Measurements from ENCODE around the gene ARMC10. TPM values are rescaled to one million over a fixed set of nuclear protein-coding genes. Genes with fewer than 3 reads are reported as not detected.
A peak's percentile ranks its signal among the peaks of the same experiment; 100 is the strongest.
"Not testable (repeated sequence)": the region's sequence is repeated elsewhere in the genome, so short reads cannot be mapped to it uniquely, and the experiment has no call there.

ARMC10 gene
- 10 to 100 TPM; 26.0 to 28.7 TPM for total RNA-seq

DNA sequence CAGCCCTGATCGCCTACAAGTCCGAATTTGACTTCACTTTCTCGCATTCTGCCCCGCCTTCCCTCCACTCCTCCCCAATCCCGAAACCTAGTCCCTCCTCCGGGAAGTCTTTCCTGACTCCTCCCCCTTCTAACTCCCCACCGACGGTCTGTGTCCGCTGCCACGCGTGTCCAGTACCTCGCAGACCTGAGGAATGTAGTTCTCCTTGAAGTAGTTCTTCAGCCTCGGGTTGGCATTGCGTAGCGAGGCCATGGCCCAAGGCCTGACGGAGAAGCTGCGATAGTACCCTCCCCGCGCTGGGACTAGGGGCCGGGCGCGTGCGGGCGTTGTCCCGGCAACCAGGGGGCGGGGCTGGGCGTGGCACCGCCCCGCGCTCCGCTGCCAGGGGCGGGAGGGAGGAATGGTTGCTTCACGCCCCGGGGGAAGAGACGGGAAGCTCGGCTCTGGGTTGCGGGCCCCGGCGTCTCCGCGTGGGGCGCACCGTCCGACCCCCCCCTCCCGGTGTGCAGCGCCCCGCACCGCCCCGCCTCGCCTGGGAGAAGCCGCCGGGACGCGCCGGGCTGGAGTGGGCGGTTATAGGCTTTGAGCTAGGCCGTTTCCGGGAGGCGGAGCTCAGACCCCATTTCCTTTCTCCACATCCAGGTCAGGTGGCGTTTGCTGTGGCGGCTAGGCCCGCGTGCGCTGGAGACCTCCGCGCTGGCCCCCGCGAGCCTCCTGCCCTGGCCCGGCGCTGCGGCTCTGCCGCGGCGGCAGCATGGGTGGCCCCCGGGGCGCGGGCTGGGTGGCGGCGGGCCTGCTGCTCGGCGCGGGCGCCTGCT lies at the start of gene ARMC10, which contains the start of gene FBXL13:
TSS of gene ARMC10 (plus strand) at position 622 of the 818 bp plus-strand sequence. CDS start at position 755, 133 bp downstream.
TSS of gene FBXL13 (minus strand) at position 278 of the 818 bp plus-strand sequence.
- ATAC-seq: peak; percentile 90
- Mint-ChIP-seq H3K36me3 (peaks cover 8% of the 10 kb centered on the region), H3K4me3 (peak within 1 kb of the TSS; percentile 92), H3K9me3 (ENCODE audit: low read depth) (no peaks in the 10 kb centered on the region), H3K4me1 (peaks cover 33% of the 10 kb centered on the region), H3K27ac (peak within 1 kb of the TSS; percentile 91), H3K27me3 (no peaks in the 10 kb centered on the region)
- CTCF ChIA-PET: interaction anchor here (0.9 to 3.7 kb wide), 10 partner anchors 9 to 1604 kb away, joined by 3 to 19 read pairs (median 4); partner anchors contain the start of genes FAM185A and NAPEPLD
- peak; percentile 92 for DNase-seq

- Mint-ChIP-seq H3K9me3 (ENCODE audit: low read depth) (peaks cover 5% of the 10 kb centered on the region), H3K4me3 (no peak overlapping the region), H3K27me3 (no peaks in the 10 kb centered on the region), H3K27ac (no peak overlapping the region), H3K4me1 (no peaks in the 10 kb centered on the region), H3K36me3 (no peaks in the 10 kb centered on the region)
- CTCF ChIA-PET: no interaction called here
- DNase-seq (no peak), ATAC-seq (no peak)
Observed at GRCh38 chr7:103025341-103025740, 49.6 kb upstream of the ARMC10 start.

DNA sequence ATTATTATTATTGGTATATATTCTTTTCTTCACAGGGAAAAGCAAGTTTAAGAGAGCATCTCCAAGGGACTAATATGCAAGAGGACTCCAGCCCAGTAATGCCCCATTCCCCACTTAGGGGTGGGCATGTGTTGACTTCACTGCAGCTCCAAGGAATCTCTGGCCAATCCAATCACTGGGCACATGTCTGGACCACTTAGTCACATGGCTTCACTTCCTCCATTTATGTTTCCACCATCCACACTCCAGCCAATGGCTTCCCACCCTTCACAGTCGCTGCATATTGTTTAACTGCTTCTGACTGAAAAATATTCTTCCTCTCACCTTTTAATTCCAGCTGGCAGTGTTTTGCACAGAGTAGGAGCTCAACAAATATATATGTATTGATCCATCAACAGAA lies 43.9 kb upstream of the ARMC10 start:
- Mint-ChIP-seq H3K4me1 (no peaks in the 10 kb centered on the region), H3K27me3 (peaks cover 3% of the 10 kb centered on the region), H3K27ac (no peak overlapping the region), H3K9me3 (ENCODE audit: low read depth) (no peaks in the 10 kb centered on the region), H3K36me3 (no peaks in the 10 kb centered on the region), H3K4me3 (no peak overlapping the region)
- DNase-seq (no peak), ATAC-seq (no peak)
- CTCF ChIA-PET: interaction anchor here (0.5 kb wide), 1 partner anchor 31 kb away, joined by 4 read pairs; no protein-coding TSS in a partner anchor

DNA sequence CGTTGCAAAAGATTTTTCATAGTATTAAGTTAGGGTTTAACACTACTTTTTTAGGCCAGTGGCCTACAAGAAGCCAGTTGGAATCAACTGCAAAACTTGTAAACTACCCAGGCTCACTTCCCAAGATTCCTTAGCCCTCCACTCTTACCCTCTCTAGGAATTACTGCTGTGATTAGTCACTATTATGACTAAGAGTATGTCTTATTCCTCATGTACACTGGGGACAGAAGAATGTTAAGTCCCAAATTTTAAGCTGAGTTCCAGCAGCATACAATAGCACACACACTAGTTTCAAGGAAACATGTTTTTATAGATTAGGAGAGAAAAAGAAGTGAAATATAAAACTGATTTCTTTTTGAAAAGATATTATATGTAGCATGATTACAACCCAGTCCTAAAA lies 43.2 kb upstream of the ARMC10 start:
- H3K4me3 Mint-ChIP-seq: no peak overlapping the region
- H3K9me3 Mint-ChIP-seq (ENCODE audit: low read depth): no peaks in the 10 kb centered on the region
- peaks cover 3% of the 10 kb centered on the region for H3K27me3 Mint-ChIP-seq
- H3K36me3 Mint-ChIP-seq: no peaks in the 10 kb centered on the region
- H3K4me1 Mint-ChIP-seq: no peaks in the 10 kb centered on the region
- no peak for DNase-seq
- CTCF ChIA-PET: no interaction called here
- ATAC-seq: no peak
- no peak overlapping the region for H3K27ac Mint-ChIP-seq

DNA sequence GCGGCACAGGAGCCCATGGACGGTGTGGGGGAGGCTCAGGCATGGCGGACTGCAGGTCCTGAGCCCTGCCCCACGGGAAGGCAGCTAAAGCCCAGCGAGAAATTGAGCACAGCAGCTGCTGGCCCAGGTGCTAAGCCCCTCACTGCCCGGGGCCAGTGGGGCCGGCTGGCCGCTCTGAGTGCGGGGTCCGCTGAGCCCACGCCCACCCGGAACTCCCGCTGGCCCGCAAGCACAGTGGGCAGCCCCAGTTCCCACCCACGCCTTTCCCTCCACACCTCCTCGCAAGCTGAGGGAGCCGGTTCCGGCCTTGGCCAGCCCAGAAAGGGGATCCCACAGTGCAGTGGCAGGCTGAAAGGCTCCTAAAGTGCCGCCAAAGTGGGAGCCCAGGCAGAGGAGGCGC lies 40.6 kb upstream of the ARMC10 start:
- H3K27me3 Mint-ChIP-seq; H3K9me3 Mint-ChIP-seq (ENCODE audit: low read depth); DNase-seq; H3K4me3 Mint-ChIP-seq; ATAC-seq; H3K27ac Mint-ChIP-seq; H3K36me3 Mint-ChIP-seq; H3K4me1 Mint-ChIP-seq: not testable (repeated sequence)
- CTCF ChIA-PET: interaction anchor here (0.6 kb wide), 1 partner anchor 482 kb away, joined by 3 read pairs; no protein-coding TSS in a partner anchor

DNA sequence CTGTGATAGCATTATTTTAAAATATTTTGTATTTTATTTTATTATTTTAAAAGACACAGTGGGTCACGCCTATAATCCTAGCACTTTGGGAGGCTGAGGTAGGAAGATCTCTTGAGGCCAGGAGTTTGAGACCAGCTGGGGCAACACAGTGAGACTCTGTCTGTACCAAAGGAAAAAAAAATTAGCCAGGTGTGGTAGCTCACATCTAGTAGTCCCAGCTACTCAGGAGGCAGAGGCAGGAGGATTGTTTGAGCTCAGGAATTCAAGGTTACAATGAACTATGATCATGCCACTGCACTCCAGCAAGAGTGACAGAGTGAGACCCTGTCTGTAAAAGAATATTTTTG lies 37.5 kb upstream of the ARMC10 start:
- H3K36me3 Mint-ChIP-seq: no peaks in the 10 kb centered on the region
- no peak overlapping the region for H3K27ac Mint-ChIP-seq
- H3K4me3 Mint-ChIP-seq: no peak overlapping the region
- H3K27me3 Mint-ChIP-seq: peaks cover 4% of the 10 kb centered on the region
- no peaks in the 10 kb centered on the region for H3K9me3 Mint-ChIP-seq (ENCODE audit: low read depth)
- CTCF ChIA-PET: interaction anchor here (1.8 kb wide), 1 partner anchor 25 kb away, joined by 4 read pairs; no protein-coding TSS in a partner anchor
- ATAC-seq (no peak), DNase-seq (no peak)
- H3K4me1 Mint-ChIP-seq: no peaks in the 10 kb centered on the region

GRCh38 chr7:103037823-103038739 lies 36.9 kb upstream of the ARMC10 start:
- not testable (repeated sequence) for H3K36me3 Mint-ChIP-seq; H3K9me3 Mint-ChIP-seq (ENCODE audit: low read depth); H3K4me3 Mint-ChIP-seq; DNase-seq; H3K27me3 Mint-ChIP-seq; ATAC-seq; H3K4me1 Mint-ChIP-seq; H3K27ac Mint-ChIP-seq
- CTCF ChIA-PET: interaction anchor here (1.8 kb wide), 1 partner anchor 24 kb away, joined by 4 read pairs; no protein-coding TSS in a partner anchor

- H3K36me3 Mint-ChIP-seq; H3K9me3 Mint-ChIP-seq (ENCODE audit: low read depth); CTCF ChIA-PET; H3K4me3 Mint-ChIP-seq; H3K27ac Mint-ChIP-seq; ATAC-seq; H3K4me1 Mint-ChIP-seq; H3K27me3 Mint-ChIP-seq; DNase-seq: not testable (repeated sequence)
Observed at GRCh38 chr7:103041815-103042214, 33.1 kb upstream of the ARMC10 start.

DNA sequence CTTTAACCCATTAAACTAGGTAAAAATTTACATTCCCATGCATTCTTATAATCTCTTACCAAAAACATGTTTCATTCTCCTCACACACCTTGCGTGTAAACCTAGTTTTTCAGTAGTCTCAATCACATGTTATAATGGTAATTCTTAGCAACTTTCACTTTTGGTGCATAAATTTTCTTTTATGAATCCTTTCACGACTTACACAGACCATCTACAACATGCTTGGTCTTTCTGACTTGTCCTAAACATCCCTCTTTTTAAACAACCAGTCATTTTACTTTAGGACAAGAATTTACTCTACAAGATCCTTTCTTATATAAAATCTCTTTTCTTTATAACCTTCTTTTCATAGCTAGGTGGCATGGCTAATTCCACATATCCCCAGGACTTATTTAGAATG lies 26.1 kb upstream of the ARMC10 start:
- no peak overlapping the region for H3K27ac Mint-ChIP-seq

GRCh38 chr7:103051519-103051918 lies 23.4 kb upstream of the ARMC10 start:
- no peak for DNase-seq
- Mint-ChIP-seq H3K4me3 (no peak overlapping the region), H3K27me3 (no peaks in the 10 kb centered on the region), H3K27ac (no peak overlapping the region), H3K4me1 (no peaks in the 10 kb centered on the region), H3K9me3 (ENCODE audit: low read depth) (peaks cover 9% of the 10 kb centered on the region), H3K36me3 (peaks cover 2% of the 10 kb centered on the region)
- no peak for ATAC-seq
- CTCF ChIA-PET: no interaction called here

More for the DNA sequence above, 26.1 kb upstream of the ARMC10 start:
- DNase-seq: no peak
- Mint-ChIP-seq H3K36me3 (peaks cover 2% of the 10 kb centered on the region), H3K4me3 (no peak overlapping the region), H3K9me3 (ENCODE audit: low read depth) (peaks cover 9% of the 10 kb centered on the region), H3K27me3 (no peaks in the 10 kb centered on the region), H3K4me1 (no peaks in the 10 kb centered on the region)
- no peak for ATAC-seq
- CTCF ChIA-PET: no interaction called here

GRCh38 chr7:103056006-103056405 lies 18.9 kb upstream of the ARMC10 start:
- H3K9me3 Mint-ChIP-seq (ENCODE audit: low read depth); DNase-seq: not testable (repeated sequence)

DNA sequence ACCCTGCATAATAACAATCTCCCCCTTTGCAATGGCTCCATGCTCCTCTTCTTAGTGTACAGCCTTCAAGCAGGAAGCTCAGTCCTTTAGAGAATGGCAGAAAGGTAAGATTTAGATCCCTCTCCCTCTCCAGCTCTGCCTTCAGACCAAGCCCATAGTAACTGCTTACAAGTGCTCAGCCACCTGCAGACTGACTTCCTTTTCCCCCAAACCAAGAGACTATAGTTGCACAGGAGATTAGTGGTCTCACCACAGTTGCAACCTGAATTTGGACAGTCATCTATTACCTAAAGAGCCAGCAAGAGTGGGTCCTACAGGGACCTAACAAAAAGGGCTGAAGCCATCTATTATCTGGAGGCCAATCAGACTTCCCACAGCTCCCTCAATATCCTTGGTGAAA lies 16.8 kb upstream of the ARMC10 start:
- no peak overlapping the region for H3K27ac Mint-ChIP-seq
- DNase-seq (no peak), ATAC-seq (no peak)
- H3K27me3 Mint-ChIP-seq: no peaks in the 10 kb centered on the region
- no peaks in the 10 kb centered on the region for H3K36me3 Mint-ChIP-seq
- CTCF ChIA-PET: no interaction called here
- no peak overlapping the region for H3K4me3 Mint-ChIP-seq
- peaks cover 2% of the 10 kb centered on the region for H3K4me1 Mint-ChIP-seq
- H3K9me3 Mint-ChIP-seq (ENCODE audit: low read depth): no peaks in the 10 kb centered on the region

More at GRCh38 chr7:103056006-103056405, 18.9 kb upstream of the ARMC10 start:
- CTCF ChIA-PET, H3K4me3 Mint-ChIP-seq, H3K27ac Mint-ChIP-seq, H3K4me1 Mint-ChIP-seq, ATAC-seq, H3K27me3 Mint-ChIP-seq, H3K36me3 Mint-ChIP-seq: not testable (repeated sequence)

DNA sequence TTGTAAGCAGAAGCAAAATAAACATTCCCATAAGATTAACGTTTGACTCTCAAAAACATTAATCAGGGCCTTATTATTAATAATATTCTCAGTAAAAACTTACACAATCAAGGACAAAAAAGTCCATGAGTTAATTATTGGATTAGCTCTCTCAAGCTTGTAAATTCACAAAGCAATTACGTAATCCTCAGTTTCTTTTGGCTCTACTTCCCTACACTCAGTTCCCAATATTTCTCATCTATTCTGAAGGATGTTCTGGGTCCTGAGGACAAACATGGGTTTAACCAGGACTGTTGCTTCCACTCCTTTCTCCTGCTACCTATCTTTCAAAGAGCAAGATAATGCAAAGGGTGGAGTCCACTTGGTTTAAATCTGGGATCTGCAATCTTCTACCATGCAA lies 15.5 kb upstream of the ARMC10 start:
- Mint-ChIP-seq H3K36me3 (no peaks in the 10 kb centered on the region), H3K4me1 (peaks cover 2% of the 10 kb centered on the region), H3K27me3 (no peaks in the 10 kb centered on the region), H3K4me3 (no peak overlapping the region), H3K9me3 (ENCODE audit: low read depth) (no peaks in the 10 kb centered on the region), H3K27ac (no peak overlapping the region)
- DNase-seq: no peak
- ATAC-seq: no peak
- CTCF ChIA-PET: no interaction called here
